HCT116 (cell line): ENCODE measurements around the gene OPRL1. TPM values are rescaled to one million over a fixed set of nuclear protein-coding genes. Genes with fewer than 3 reads are reported as not detected.
A peak's percentile ranks its signal among the peaks of the same experiment; 100 is the strongest.

ENCODE experiments used
- ATAC-seq: fragments of 200-7000 bp; cut with Tn5 transposase; 2 replicates; pipeline ENCODE4 v1.9.1; 2020; ENCODE audit warnings: mild to moderate bottlenecking, moderate library complexity
- BruUV-seq: library from RNA; stranded (reverse); fragments of 400-500 nt; replicated peaks from 2 replicates; lab custom pipeline; 2021; lab: Mats Ljungman, UMichigan
- CTCF ChIA-PET: fragments of 300-600 bp; sonication (Branson Sonifier 250); formaldehyde crosslinking; loops from one replicate; lab custom pipeline; 2021; ENCODE audit warnings: antibody characterized with exemption; lab: Charles Lee
- POLR2A ChIA-PET: fragments of 300-600, 350-600 bp; sonication (Branson Sonifier 250); formaldehyde crosslinking; loops from one replicate; lab custom pipeline; 2021; ENCODE audit warnings: antibody characterized with exemption; lab: Charles Lee
- RAD21 ChIA-PET, 2 experiments: fragments of 300-600 bp; sonication (Branson Sonifier 250); formaldehyde crosslinking; loops; one replicate each; lab custom pipeline; 2023; ENCODE audit warnings: low total read pairs in 2 of 2; ENCODE audit not compliant: uncharacterized antibody in 2 of 2, unreplicated experiment in 2 of 2, low non-redundant PET in 1 of 2; lab: Charles Lee
- DNase-seq: peaks from one replicate; pipeline ENCODE4 v3.0.0-alpha.2; 2010; ENCODE audit warnings: low read depth, low spot score
- H2AFZ ChIP-seq: fragments of 200-600 bp; shearing (Covaris generic), sonication (generic); 2 replicates; pipeline ENCODE4 v1.6.1; 2017; ENCODE audit warnings: low read depth, mixed run types, mixed read lengths, antibody characterized with exemption, low read length; ENCODE audit not compliant: poor library complexity, severe bottlenecking
- H3K27ac ChIP-seq: 2 replicates; pipeline ENCODE4 v1.5.1; 2012; ENCODE audit warnings: low read depth, low read length
- H3K27me3 ChIP-seq: fragments of 200-600 bp; sonication (generic); 2 replicates; pipeline ENCODE4 v1.6.1; 2016; ENCODE audit warnings: mixed run types, low read length, mixed read lengths; ENCODE audit not compliant: insufficient read depth
- H3K36me3 ChIP-seq, 2 experiments: fragments of 200-500 bp in 1 of 2; fragments of 200-600 bp in 1 of 2; sonication (Bioruptor generic) in 1 of 2; sonication (generic) in 1 of 2; 2 replicates each; pipeline versions ENCODE4 v1.5.1 to v1.6.1; 2014 to 2016; ENCODE audit warnings: low read length in 2 of 2, inconsistent platforms in 1 of 2, mixed read lengths in 1 of 2, mixed run types in 1 of 2; ENCODE audit not compliant: insufficient read depth in 2 of 2, control insufficient read depth in 1 of 2
- H3K4me1 ChIP-seq, 2 experiments: fragments of 200-600 bp in 1 of 2; sonication (generic) in 1 of 2; 2 replicates each; pipeline versions ENCODE4 v1.5.1 to v1.6.1; 2012 to 2017; ENCODE audit warnings: low read length in 2 of 2, inconsistent platforms in 1 of 2, mild to moderate bottlenecking in 1 of 2, mixed read lengths in 1 of 2, mixed run types in 1 of 2, moderate library complexity in 1 of 2; ENCODE audit not compliant: insufficient read depth in 2 of 2, control insufficient read depth in 1 of 2
- H3K4me2 ChIP-seq: fragments of 200-600 bp; sonication (generic); 2 replicates; pipeline ENCODE4 v1.6.1; 2017; ENCODE audit warnings: mixed run types, low read length, mixed read lengths
- H3K4me3 ChIP-seq, 2 experiments: fragments of 200-600 bp in 1 of 2; sonication (generic) in 1 of 2; replicated peaks in 1 of 2; 2 replicates each; pipeline ENCODE4 v1.5.1; 2011 to 2016; ENCODE audit warnings: low read length in 2 of 2, control low read depth in 1 of 2, low read depth in 1 of 2, mild to moderate bottlenecking in 1 of 2, mixed read lengths in 1 of 2, mixed run types in 1 of 2
- H3K79me2 ChIP-seq: fragments of 200-600 bp; sonication (generic); 2 replicates; pipeline ENCODE4 v1.6.1; 2017; ENCODE audit warnings: mild to moderate bottlenecking, mixed run types, low read length, moderate library complexity, mixed read lengths; ENCODE audit not compliant: insufficient read depth
- H3K9ac ChIP-seq: fragments of 200-600 bp; sonication (generic); 2 replicates; pipeline ENCODE4 v1.6.1; 2016; ENCODE audit warnings: low read length, mixed read lengths
- H3K9me2 ChIP-seq: fragments of 200-600 bp; sonication (generic), shearing (Covaris generic); 2 replicates; pipeline ENCODE4 v1.6.1; 2017; ENCODE audit warnings: mixed run types, mild to moderate bottlenecking, moderate library complexity; ENCODE audit not compliant: insufficient read depth
- H3K9me3 ChIP-seq, 2 experiments: fragments of 200-500 bp in 1 of 2; fragments of 200-600 bp in 1 of 2; sonication (Bioruptor generic) in 1 of 2; sonication (generic) in 1 of 2; 2 replicates each; pipeline ENCODE4 v1.6.1; 2014 to 2017; ENCODE audit warnings: low read length in 2 of 2, mixed read lengths in 2 of 2, inconsistent platforms in 1 of 2, low read depth in 1 of 2, mild to moderate bottlenecking in 1 of 2, mixed run types in 1 of 2, moderate library complexity in 1 of 2; ENCODE audit not compliant: control insufficient read depth in 1 of 2, insufficient read depth in 1 of 2
- H4K20me1 ChIP-seq: fragments of 200-600 bp; sonication (generic), shearing (Covaris generic); 2 replicates; pipeline ENCODE4 v1.6.1; 2017; ENCODE audit warnings: mixed run types, mild to moderate bottlenecking, moderate library complexity; ENCODE audit not compliant: insufficient read depth
- ATF3 ChIP-seq: IDR thresholded peaks from 2 replicates; pipeline ENCODE4 v1.6.1; 2012
- CBX3 ChIP-seq: IDR thresholded peaks from 2 replicates; pipeline ENCODE4 v1.6.1; 2012; ENCODE audit warnings: low read depth
- CTCF ChIP-seq, 3 experiments: fragments of 200-600 bp in 1 of 3; sonication (generic) in 1 of 3; IDR thresholded peaks in 2 of 3; conservative IDR thresholded peaks in 1 of 3; 2 replicates each; pipeline ENCODE4 v1.5.1; 2012 to 2017; ENCODE audit warnings: low read depth in 2 of 3, low read length in 2 of 3, antibody characterized with exemption in 1 of 3, borderline replicate concordance in 1 of 3, control low read depth in 1 of 3, mild to moderate bottlenecking in 1 of 3, mixed read lengths in 1 of 3, mixed run types in 1 of 3, moderate library complexity in 1 of 3; ENCODE audit not compliant: insufficient read depth in 1 of 3
- ELF1 ChIP-seq: IDR thresholded peaks from 2 replicates; pipeline ENCODE4 v1.6.1; 2012; ENCODE audit warnings: low read depth, borderline replicate concordance
- MAX ChIP-seq: IDR thresholded peaks from 2 replicates; pipeline ENCODE4 v1.6.1; 2012
- POLR2A ChIP-seq: IDR thresholded peaks from 2 replicates; pipeline ENCODE4 v1.7.0; 2011; ENCODE audit warnings: borderline replicate concordance; ENCODE audit not compliant: insufficient read depth, insufficient read length; ENCODE audit errors: extremely low read depth
- POLR2AphosphoS5 ChIP-seq: IDR thresholded peaks from 2 replicates; pipeline ENCODE4 v1.6.1; 2011; ENCODE audit warnings: mild to moderate bottlenecking, low read depth, low read length, moderate library complexity
- RAD21 ChIP-seq: IDR thresholded peaks from 2 replicates; pipeline ENCODE4 v1.6.1; 2012; ENCODE audit warnings: low read depth, mild to moderate bottlenecking
- REST ChIP-seq: IDR thresholded peaks from 2 replicates; pipeline ENCODE4 v1.6.1; 2012; ENCODE audit warnings: low read depth
- SP1 ChIP-seq: IDR thresholded peaks from 2 replicates; pipeline ENCODE4 v1.6.1; 2012; ENCODE audit warnings: low read depth
- SRF ChIP-seq: IDR thresholded peaks from 2 replicates; pipeline ENCODE4 v1.6.1; 2012; ENCODE audit warnings: low read depth
- TCF7L2 ChIP-seq: IDR thresholded peaks from 2 replicates; pipeline ENCODE4 v1.7.0; 2011; ENCODE audit warnings: borderline replicate concordance, inconsistent platforms; ENCODE audit not compliant: insufficient read depth, insufficient read length; ENCODE audit errors: extremely low read depth
- YY1 ChIP-seq: IDR thresholded peaks from 2 replicates; pipeline ENCODE4 v1.6.1; 2011; ENCODE audit warnings: low read length, low read depth, moderate library complexity, mild to moderate bottlenecking; ENCODE audit not compliant: insufficient replicate concordance; ENCODE audit errors: extremely low read depth
- ZFX ChIP-seq: fragments of 450-650 bp; IDR thresholded peaks from 2 replicates; pipeline ENCODE4 v1.6.1; 2017
- intact Hi-C: fragments of 100-400 bp; cut with micrococcal nuclease; formaldehyde crosslinking; loops from 2 replicates; pipeline ENCODE4 v1.10.0; 2022
- total RNA-seq: library from RNA; stranded (reverse); gene quantifications from one replicate; pipeline ENCODE4 v1.2.1, GENCODE V29; 2021; ENCODE audit not compliant: unreplicated experiment

OPRL1 gene
- total RNA-seq, 1 experiment from 2014 or later = 1.6 TPM

GRCh38 chr20:64065062-64065973, 14.6 kb upstream of the OPRL1 start:
- no peak overlapping the region for H3K9ac ChIP-seq
- H3K4me1 ChIP-seq = peaks cover 42 to 54% of the 10 kb centered on the region in 2 experiments
- intact Hi-C loops = no loop called here
- H2AFZ ChIP-seq = no peak overlapping the region
- ChIA-PET CTCF (interaction anchor here (0.7 to 1.3 kb wide), 3 partner anchors 27 to 85 kb away, joined by 3 to 4 read pairs (median 4); partner anchors contain the start of gene PRPF6), RAD21 (interaction anchor here in 1 of 2 experiments (0.8 kb wide), 1 partner anchor 26 kb away, joined by 3 read pairs; no protein-coding TSS in a partner anchor), POLR2A (interaction anchor here (1.0 to 1.4 kb wide), 2 partner anchors 11 to 26 kb away, joined by 3 read pairs; no protein-coding TSS in a partner anchor)
- no peaks in the 10 kb centered on the region for H3K27me3 ChIP-seq
- no peaks in the 10 kb centered on the region for H4K20me1 ChIP-seq
- no peak for TF ChIP-seq ZFX
- no peak for TF ChIP-seq POLR2AphosphoS5
- TF ChIP-seq ATF3 = no peak
- no peak for TF ChIP-seq CBX3
- no peak for TF ChIP-seq POLR2A
- TF ChIP-seq CTCF (IDR thresholded peaks at IDR 0.05 in 2 of 3, conservative IDR thresholded peaks at IDR 0.05 in 1 of 3; ENCODE audit: borderline replicate concordance in 1 of 3, insufficient read depth in 1 of 3, low read depth in 2 of 3, low read length in 2 of 3) = no peak
- TF ChIP-seq RAD21 = no peak
- no peak for TF ChIP-seq ELF1
- no peak for TF ChIP-seq TCF7L2
- no peak for TF ChIP-seq YY1
- no peak for TF ChIP-seq REST
- TF ChIP-seq SP1 = no peak
- no peak for TF ChIP-seq SRF
- TF ChIP-seq MAX = no peak
- no peaks in the 10 kb centered on the region for H3K9me2 ChIP-seq
- DNase-seq = no peak
- H3K4me2 ChIP-seq = peak overlapping the region; percentile 84
- BruUV-seq = no TSS peak
- no peak for ATAC-seq
- H3K4me3 ChIP-seq = no peak overlapping the region
- no peaks in the 10 kb centered on the region for H3K36me3 ChIP-seq
- H3K79me2 ChIP-seq = no peaks in the 10 kb centered on the region
- H3K9me3 ChIP-seq = no peaks in the 10 kb centered on the region
- peak overlapping the region; percentile 15; the same call in 1 of the 2 replicates for H3K27ac ChIP-seq
